22Rv1 (cell line): ENCODE data around the gene MYO1C.

ENCODE experiments used
- CTCF ChIP-seq: fragments of 450-650 bp; IDR thresholded peaks from 2 replicates; pipeline ENCODE4 v1.5.1; 2017; ENCODE audit warnings: mild to moderate bottlenecking
- ZFX ChIP-seq: fragments of 450-650 bp; IDR thresholded peaks from 2 replicates; pipeline ENCODE4 v1.6.1; 2017; ENCODE audit warnings: antibody characterized with exemption, borderline replicate concordance

- no peak for TF ChIP-seq CTCF
- TF ChIP-seq ZFX: no peak
Observed at GRCh38 chr17:1492249-1493206, at the start of gene MYO1C.
